Right lobe of liver (tissue), 4 donors: ENCODE measurements around the gene IQCH.

ENCODE experiments used
- CTCF ChIP-seq, 4 donors: fragments of 200-600 bp in 3 of 4; fragments of 450-650 bp in 1 of 4; IDR thresholded peaks; one replicate each; pipeline versions ENCODE4 v1.5.1 to v1.8.0; 2016 to 2022; ENCODE audit warnings: antibody characterized with exemption in 4 of 4, mild to moderate bottlenecking in 2 of 4
- POLR2A ChIP-seq: fragments of 450-650 bp; IDR thresholded peaks from one replicate; pipeline ENCODE4 v1.6.1; 2017; ENCODE audit warnings: antibody characterized with exemption, mild to moderate bottlenecking
- donor health status: DM: no; HTN: no; CAD: no.
- donor health status: DM: no; HTN: no; CAD: no.
- donor health status: DM: no; HTN: yes; CAD: no.

DNA sequence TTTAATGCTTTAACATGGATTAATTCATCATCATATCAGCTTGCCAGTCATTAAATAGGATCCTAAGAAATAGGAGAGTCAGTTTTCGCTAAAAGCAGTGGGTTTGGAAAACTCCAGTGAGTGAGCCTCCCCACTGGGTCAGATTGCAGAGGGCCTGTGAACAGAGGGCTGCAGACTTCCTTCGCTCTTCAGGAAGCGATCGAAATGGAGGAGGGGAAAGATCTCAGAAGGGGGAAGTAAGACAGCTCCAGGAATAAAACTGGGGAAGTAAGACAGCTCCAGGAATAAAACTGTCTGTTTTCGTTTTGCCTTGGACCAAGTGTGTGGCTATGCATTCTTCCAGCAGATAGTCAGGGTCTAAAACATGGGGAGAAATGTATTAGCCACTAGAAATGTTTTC is 141.5 kb downstream of the IQCH start:
- TF ChIP-seq CTCF (IDR thresholded peaks at IDR 0.05) (no peak), POLR2A (no peak)
